Left lung (tissue), 10 donors: ENCODE data around the gene FIGNL1. TPM values are rescaled to one million over a fixed set of nuclear protein-coding genes. Genes with fewer than 3 reads are reported as not detected.

Experiments
- ATAC-seq: fragments of 200-7000 bp; cut with Tn5 transposase; one replicate; pipeline ENCODE4 v1.9.1; 2020; ENCODE audit warnings: moderate library complexity
- DNase-seq, 4 donors: peaks; one replicate each; pipeline ENCODE4 v3.0.0-alpha.2; 2013 to 2020
- H3K27ac ChIP-seq, 2 donors: fragments of 200-600 bp; sonication (generic) in 1 of 2; one replicate each; pipeline versions ENCODE4 v1.5.0 to v1.8.0; 2020 to 2021
- H3K27me3 ChIP-seq, 2 donors: fragments of 200-600 bp; sonication (generic) in 1 of 2; one replicate each; pipeline versions ENCODE4 v1.5.0 to v1.8.0; 2020 to 2021
- H3K36me3 ChIP-seq, 2 donors: fragments of 200-600 bp; sonication (generic) in 1 of 2; one replicate each; pipeline versions ENCODE4 v1.5.0 to v1.8.0; 2020 to 2021
- H3K4me1 ChIP-seq, 2 donors: fragments of 200-600 bp; one replicate each; pipeline ENCODE4 v1.8.0; 2021
- H3K4me3 ChIP-seq, 2 donors: fragments of 200-600 bp; sonication (generic) in 1 of 2; one replicate each; pipeline versions ENCODE4 v1.5.0 to v1.8.0; 2020 to 2021; ENCODE audit warnings: mild to moderate bottlenecking in 1 of 2
- H3K9me3 ChIP-seq, 2 donors: fragments of 200-600 bp; sonication (generic) in 1 of 2; one replicate each; pipeline versions ENCODE4 v1.5.0 to v1.8.0; 2020 to 2021
- CTCF ChIP-seq, 2 donors: fragments of 200-600 bp; sonication (generic) in 1 of 2; IDR thresholded peaks; one replicate each; pipeline versions ENCODE4 v1.5.0 to v1.8.0; 2021; ENCODE audit warnings: antibody characterized with exemption in 2 of 2
- intact Hi-C, 2 donors: fragments of 100-400 bp; cut with DNase I; formaldehyde crosslinking; loops; one replicate each; pipeline versions ENCODE4 v1.11.2 to v1.14.2; 2022
- polyA plus RNA-seq, 6 donors: library from polyadenylated mRNA; unstranded; fragments of 120-200 nt; gene quantifications; one replicate each; pipeline ENCODE4 v1.2.1, GENCODE V29; 2013; ENCODE audit not compliant: insufficient read length in 6 of 6
- total RNA-seq, 2 donors: library from RNA; stranded (reverse); fragmentation: NEBNext Ultra II Directional; extraction: Animal tissue kit (Norgen Biotek cat#: 25700); gene quantifications; one replicate each; pipeline ENCODE4 v1.2.1, GENCODE V29; 2021
- donor health status: DM: no; HTN: yes; CAD: no.
- donor health status: DM: no; HTN: no; CAD: no.

The FIGNL1 gene
- total and polyA plus RNA-seq, 8 donors = 12.0 to 44.8 (median 38.3) TPM

GRCh38 chr7:50409856-50410745, 40.0 kb downstream of the FIGNL1 start:
- no peak for TF ChIP-seq CTCF (IDR thresholded peaks at IDR 0.05)
- intact Hi-C loops = no loop called here
- DNase-seq = no peak
- Histone ChIP-seq H3K27ac (no peak overlapping the region), H3K36me3 (no peaks in the 10 kb centered on the region), H3K4me1 (peaks cover 0 to 46% of the 10 kb centered on the region in 2 donors), H3K27me3 (peaks cover 0 to 6% of the 10 kb centered on the region in 2 donors), H3K4me3 (no peak overlapping the region), H3K9me3 (no peaks in the 10 kb centered on the region)
- ATAC-seq = peak; percentile 39

DNA sequence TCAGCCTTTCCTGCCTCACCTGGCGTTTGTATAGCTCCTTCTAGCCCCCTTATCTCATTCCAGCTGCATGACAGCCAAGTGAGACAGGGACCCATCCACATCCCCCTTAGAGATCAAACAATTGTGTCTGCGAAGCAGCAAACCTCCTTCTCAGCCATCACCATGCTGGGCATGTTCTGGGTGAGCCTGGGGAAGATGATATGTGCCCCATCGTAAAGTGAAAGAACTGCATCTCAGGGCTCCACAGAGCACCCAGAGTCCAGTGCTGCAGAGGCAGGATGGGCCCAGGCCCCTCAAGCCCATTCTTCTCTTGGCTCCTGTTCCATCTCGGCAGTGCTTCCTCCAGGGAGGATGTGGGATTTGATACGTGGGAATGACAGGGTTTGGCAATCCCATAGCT, 43.2 kb downstream of the FIGNL1 start:
- Histone ChIP-seq H3K4me1 (peaks cover 0 to 38% of the 10 kb centered on the region in 2 donors), H3K36me3 (peaks cover 0 to 11% of the 10 kb centered on the region in 2 donors), H3K27me3 (peaks cover 0 to 12% of the 10 kb centered on the region in 2 donors), H3K9me3 (no peaks in the 10 kb centered on the region), H3K4me3 (no peak overlapping the region), H3K27ac (no peak overlapping the region)
- intact Hi-C loops = no loop called here
- TF ChIP-seq CTCF (IDR thresholded peaks at IDR 0.05) = no peak
- ATAC-seq (no peak), DNase-seq (no peak)

- Histone ChIP-seq H3K27ac (no peak overlapping the region), H3K4me3 (no peak overlapping the region), H3K4me1 (peaks cover 0 to 33% of the 10 kb centered on the region in 2 donors), H3K9me3 (no peaks in the 10 kb centered on the region), H3K36me3 (peaks cover 0 to 28% of the 10 kb centered on the region in 2 donors), H3K27me3 (peaks cover 9 to 28% of the 10 kb centered on the region in 2 donors)
- DNase-seq (no peak), ATAC-seq (no peak)
- TF ChIP-seq CTCF (IDR thresholded peaks at IDR 0.05) = no peak
- intact Hi-C loops = no loop called here
These were observed 44.9 kb downstream of the FIGNL1 start for GRCh38 chr7:50405221-50405620.

- Histone ChIP-seq H3K4me3 (no peak overlapping the region), H3K27me3 (peaks cover 17 to 37% of the 10 kb centered on the region in 2 donors), H3K36me3 (peaks cover 0 to 37% of the 10 kb centered on the region in 2 donors), H3K9me3 (no peaks in the 10 kb centered on the region), H3K27ac (no peak overlapping the region), H3K4me1 (peaks cover 0 to 25% of the 10 kb centered on the region in 2 donors)
- no peak for TF ChIP-seq CTCF (IDR thresholded peaks at IDR 0.05)
- DNase-seq (no peak), ATAC-seq (no peak)
- intact Hi-C loops = no loop called here
These were observed 45.8 kb downstream of the FIGNL1 start for GRCh38 chr7:50404392-50404791.

- H3K9me3 ChIP-seq = no peaks in the 10 kb centered on the region
- intact Hi-C loops = no loop called here
- H3K27me3 ChIP-seq = peaks cover 17 to 40% of the 10 kb centered on the region in 2 donors
- no peak overlapping the region for H3K4me3 ChIP-seq
- no peak overlapping the region for H3K27ac ChIP-seq
- DNase-seq = peak in 1 of 4 donors; percentile 77
- peaks cover 0 to 16% of the 10 kb centered on the region in 2 donors for H3K4me1 ChIP-seq
- H3K36me3 ChIP-seq = peaks cover 0 to 49% of the 10 kb centered on the region in 2 donors
- no peak for ATAC-seq
- TF ChIP-seq CTCF (IDR thresholded peaks at IDR 0.05) = no peak
These were observed 50.0 kb downstream of the FIGNL1 start for GRCh38 chr7:50400114-50400513.
